H1 (cell line): ENCODE results near the gene GFRA4. TPM values are rescaled to one million over a fixed set of nuclear protein-coding genes. Genes with fewer than 3 reads are reported as not detected.

ENCODE experiments used
- CTCF ChIA-PET: fragments of 300-600 bp; sonication (Branson Sonifier 250); formaldehyde crosslinking; loops from one replicate; lab custom pipeline; 2021; ENCODE audit not compliant: partially characterized antibody; lab: Charles Lee
- POLR2A ChIA-PET: fragments of 300-600 bp; sonication (Branson Sonifier 250); formaldehyde crosslinking; loops from one replicate; lab custom pipeline; 2021; ENCODE audit warnings: inconsistent platforms; ENCODE audit not compliant: partially characterized antibody; lab: Charles Lee
- DNase-seq, 2 experiments: peaks; one replicate each; pipeline versions ENCODE4 v3.0.0 to v3.0.0-alpha.2; 2010 to 2022; ENCODE audit warnings: low spot score in 2 of 2, low read depth in 1 of 2, mixed read lengths in 1 of 2
- FAIRE-seq: peaks from 2 replicates; lab custom pipeline; 2011; peaks lifted over from hg19 to GRCh38; lab: Jason Lieb, UNC
- H2AFZ ChIP-seq: 2 replicates; pipeline ENCODE4 v1.8.1; 2012; ENCODE audit warnings: low read length, inconsistent platforms
- H2AK5ac ChIP-seq: 2 replicates; pipeline ENCODE4 v1.6.1; 2013; ENCODE audit warnings: low read depth, low read length
- H2BK120ac ChIP-seq: replicated peaks from 2 replicates; pipeline ENCODE3; 2013; ENCODE audit warnings: low read depth, low read length, inconsistent platforms
- H2BK12ac ChIP-seq: 2 replicates; pipeline ENCODE4 v1.6.1; 2013; ENCODE audit warnings: low read depth, low read length
- H2BK15ac ChIP-seq: 2 replicates; pipeline ENCODE4 v1.6.1; 2013; ENCODE audit warnings: low read length
- H2BK20ac ChIP-seq: 2 replicates; pipeline ENCODE4 v1.6.1; 2013; ENCODE audit warnings: low read length
- H2BK5ac ChIP-seq: 2 replicates; pipeline ENCODE4 v1.6.1; 2013; ENCODE audit warnings: low read depth, low read length
- H3K14ac ChIP-seq: 2 replicates; pipeline ENCODE4 v1.6.1; 2013; ENCODE audit warnings: inconsistent platforms; ENCODE audit not compliant: insufficient read length
- H3K18ac ChIP-seq: 2 replicates; pipeline ENCODE4 v1.6.1; 2013; ENCODE audit warnings: low read length; ENCODE audit errors: extremely low read depth
- H3K23ac ChIP-seq: 2 replicates; pipeline ENCODE4 v1.6.1; 2013; ENCODE audit warnings: inconsistent platforms; ENCODE audit not compliant: insufficient read length
- H3K23me2 ChIP-seq: 2 replicates; pipeline ENCODE4 v1.6.1; 2013; ENCODE audit warnings: low read depth, low read length
- H3K27ac ChIP-seq: 2 replicates; pipeline ENCODE4 v1.6.1; 2011; ENCODE audit warnings: low read depth, low read length, inconsistent platforms
- H3K27me3 ChIP-seq, 4 experiments: replicated peaks in 1 of 4; 1 replicate in 1 of 4; 2 replicates in 3 of 4; pipeline versions ENCODE4 v1.6.1 to v1.8.1; 2011 to 2013; ENCODE audit warnings: low read length in 3 of 4, mild to moderate bottlenecking in 3 of 4, inconsistent platforms in 2 of 4, mixed read lengths in 2 of 4, moderate library complexity in 1 of 4; ENCODE audit not compliant: control insufficient read depth in 3 of 4, insufficient read depth in 3 of 4; ENCODE audit errors: extremely low read depth in 1 of 4
- H3K36me3 ChIP-seq, 4 experiments: 2 replicates each; pipeline versions ENCODE4 v1.6.1 to v1.8.1; 2011 to 2013; ENCODE audit warnings: mild to moderate bottlenecking in 4 of 4, low read length in 3 of 4, moderate library complexity in 2 of 4, control low read depth in 1 of 4, inconsistent platforms in 1 of 4; ENCODE audit not compliant: insufficient read depth in 4 of 4, control insufficient read depth in 2 of 4
- H3K4ac ChIP-seq: replicated peaks from 2 replicates; pipeline ENCODE3; 2013; ENCODE audit warnings: low read length, low read depth, mixed read lengths, inconsistent platforms; ENCODE audit not compliant: insufficient read length
- H3K4me1 ChIP-seq, 4 experiments: replicated peaks in 1 of 4; 1 replicate in 1 of 4; 2 replicates in 3 of 4; pipeline versions ENCODE4 v1.6.1 to v1.8.1; 2011 to 2013; ENCODE audit warnings: low read length in 3 of 4, inconsistent platforms in 2 of 4, mixed read lengths in 1 of 4; ENCODE audit not compliant: insufficient read depth in 4 of 4, control insufficient read depth in 3 of 4
- H3K4me2 ChIP-seq, 2 experiments: 2 replicates each; pipeline versions ENCODE4 v1.6.1 to v1.8.1; 2011 to 2013; ENCODE audit warnings: low read depth in 2 of 2, low read length in 2 of 2, control low read depth in 1 of 2, inconsistent platforms in 1 of 2, mild to moderate bottlenecking in 1 of 2; ENCODE audit not compliant: insufficient read depth in 1 of 2
- H3K4me3 ChIP-seq, 4 experiments: fragments of 200-600, 300-600 bp in 1 of 4; sonication (generic), shearing (Covaris generic), sonication (Bioruptor Twin) in 1 of 4; 2 replicates each; pipeline versions ENCODE4 v1.5.1 to v1.8.1; 2011 to 2016; ENCODE audit warnings: low read length in 4 of 4, low read depth in 3 of 4, control low read depth in 2 of 4, inconsistent platforms in 2 of 4, mild to moderate bottlenecking in 2 of 4, mixed read lengths in 1 of 4, moderate library complexity in 1 of 4; ENCODE audit not compliant: insufficient read depth in 2 of 4; ENCODE audit errors: extremely low read depth in 1 of 4
- H3K56ac ChIP-seq: replicated peaks from 2 replicates; pipeline ENCODE3; 2013; ENCODE audit warnings: low read depth, mild to moderate bottlenecking, mixed read lengths, low read length, inconsistent platforms; ENCODE audit not compliant: insufficient read length
- H3K79me1 ChIP-seq: 2 replicates; pipeline ENCODE4 v1.6.1; 2013; ENCODE audit warnings: low read depth, low read length, control low read depth
- H3K79me2 ChIP-seq, 2 experiments: 2 replicates each; pipeline versions ENCODE4 v1.6.1 to v1.8.1; 2012 to 2013; ENCODE audit warnings: low read length in 2 of 2, mild to moderate bottlenecking in 2 of 2, inconsistent platforms in 1 of 2; ENCODE audit not compliant: insufficient read depth in 2 of 2, control insufficient read depth in 1 of 2
- H3K9ac ChIP-seq, 4 experiments: replicated peaks in 1 of 4; 1 replicate in 1 of 4; 2 replicates in 3 of 4; pipeline versions ENCODE4 v1.6.1 to v1.8.1; 2011 to 2013; ENCODE audit warnings: low read depth in 3 of 4, low read length in 3 of 4, control low read depth in 2 of 4, mild to moderate bottlenecking in 2 of 4, moderate library complexity in 2 of 4, inconsistent platforms in 1 of 4; ENCODE audit errors: extremely low read depth in 1 of 4
- H3K9me3 ChIP-seq, 2 experiments: 2 replicates each; pipeline versions ENCODE4 v1.6.1 to v1.8.1; 2012 to 2013; ENCODE audit warnings: mild to moderate bottlenecking in 2 of 2, moderate library complexity in 2 of 2, control low read depth in 1 of 2, inconsistent platforms in 1 of 2, low read depth in 1 of 2, low read length in 1 of 2, mixed read lengths in 1 of 2; ENCODE audit not compliant: insufficient read depth in 2 of 2
- H4K20me1 ChIP-seq, 2 experiments: replicated peaks in 1 of 2; 2 replicates each; pipeline versions ENCODE3 to v1.8.1; 2011 to 2013; ENCODE audit warnings: inconsistent platforms in 2 of 2, low read length in 2 of 2, mild to moderate bottlenecking in 1 of 2; ENCODE audit not compliant: insufficient read depth in 2 of 2, control insufficient read depth in 1 of 2
- H4K5ac ChIP-seq: 2 replicates; pipeline ENCODE4 v1.6.1; 2013; ENCODE audit warnings: low read length, low read depth, mixed read lengths, inconsistent platforms; ENCODE audit not compliant: insufficient read length
- H4K8ac ChIP-seq: 2 replicates; pipeline ENCODE4 v1.8.0; 2013; ENCODE audit warnings: mild to moderate bottlenecking, moderate library complexity, low read length, inconsistent platforms; ENCODE audit not compliant: insufficient read depth; ENCODE audit errors: extremely low read depth
- H4K91ac ChIP-seq: replicated peaks from 2 replicates; pipeline ENCODE3; 2013; ENCODE audit warnings: low read length, mixed read lengths, inconsistent platforms; ENCODE audit not compliant: insufficient read length
- ATF3 ChIP-seq: IDR thresholded peaks from 2 replicates; pipeline ENCODE4 v1.6.1; 2011; ENCODE audit warnings: low read depth, mild to moderate bottlenecking, low read length; ENCODE audit not compliant: insufficient read depth
- CBX8 ChIP-seq: fragments of 300-800, 300-1000 bp; sonication (generic); IDR thresholded peaks from 2 replicates; pipeline ENCODE4 v1.7.1; 2016; ENCODE audit warnings: low read depth, low read length, borderline replicate concordance
- CREB1 ChIP-seq: IDR thresholded peaks from 2 replicates; pipeline ENCODE4 v1.6.1; 2012; ENCODE audit warnings: inconsistent platforms
- E2F6 ChIP-seq: IDR thresholded peaks from 2 replicates; pipeline ENCODE4 v1.6.1; 2012; ENCODE audit warnings: inconsistent platforms
- JUN ChIP-seq: IDR thresholded peaks from 2 replicates; pipeline ENCODE4 v1.6.1; 2011; ENCODE audit warnings: low read depth, mild to moderate bottlenecking, improper control_type of control experiment, low read length
- JUND ChIP-seq: IDR thresholded peaks from 2 replicates; pipeline ENCODE4 v1.6.1; 2011; ENCODE audit warnings: mild to moderate bottlenecking, improper control_type of control experiment, low read length
- NRF1 ChIP-seq: IDR thresholded peaks from 2 replicates; pipeline ENCODE4 v1.6.1; 2011; ENCODE audit warnings: mild to moderate bottlenecking, low read depth, low read length, improper control_type of control experiment
- POLR2A ChIP-seq, 2 experiments: IDR thresholded peaks; 1 replicate in 1 of 2; 2 replicates in 1 of 2; pipeline ENCODE4 v1.6.1; 2011; ENCODE audit warnings: low read depth in 2 of 2, low read length in 2 of 2, mild to moderate bottlenecking in 2 of 2; ENCODE audit errors: control extremely low read depth in 1 of 2
- RBBP5 ChIP-seq: IDR thresholded peaks from 2 replicates; pipeline ENCODE4 v1.7.1; 2012; ENCODE audit warnings: low read depth, mild to moderate bottlenecking, inconsistent platforms, low read length, moderate library complexity, borderline replicate concordance
- RXRA ChIP-seq: IDR thresholded peaks from 2 replicates; pipeline ENCODE4 v1.6.1; 2011; ENCODE audit warnings: low read depth, mild to moderate bottlenecking, low read length, moderate library complexity; ENCODE audit not compliant: insufficient read depth
- SAP30 ChIP-seq: fragments of 300-600 bp; sonication (generic); IDR thresholded peaks from 2 replicates; pipeline ENCODE4 v1.7.1; 2012; ENCODE audit warnings: low read length, moderate library complexity, mild to moderate bottlenecking, inconsistent platforms; ENCODE audit not compliant: insufficient read depth, insufficient replicate concordance
- SIN3A ChIP-seq, 2 experiments: IDR thresholded peaks in 1 of 2; conservative IDR thresholded peaks in 1 of 2; 2 replicates each; pipeline ENCODE4 v1.6.1; 2011 to 2012; ENCODE audit warnings: low read length in 2 of 2, improper control_type of control experiment in 1 of 2, low read depth in 1 of 2, mild to moderate bottlenecking in 1 of 2
- SP2 ChIP-seq: IDR thresholded peaks from 2 replicates; pipeline ENCODE4 v1.6.1; 2012; ENCODE audit warnings: mild to moderate bottlenecking, low read length, inconsistent platforms
- WGBS, 2 experiments: shearing (Covaris generic) in 1 of 2; methylation state at CpG; one replicate each; pipeline versions ENCODE4 v1.1.6 to v1.1.7; 2013 to 2015; ENCODE audit warnings: low lambda C conversion rate in 2 of 2, mixed read lengths in 2 of 2, inconsistent platforms in 1 of 2, low coverage in 1 of 2, missing lambda C conversion rate in 1 of 2; ENCODE audit not compliant: insufficient replicate concordance in 2 of 2, insufficient coverage in 1 of 2, insufficient read length in 1 of 2; ENCODE audit errors: extremely low coverage in 1 of 2, missing lambda C conversion rate in 1 of 2; 5-methylcytosine and 5-hydroxymethylcytosine counted together
- polyA plus RNA-seq, 7 experiments: library from polyadenylated mRNA; depleted of rRNA in 3 of 7; stranded (reverse) in 5 of 7; unstranded in 2 of 7; fragments of >200 nt in 5 of 7; fragments of 200-250 nt in 2 of 7; gene quantifications; 1 replicate in 5 of 7; 2 replicates in 1 of 7; 4 replicates in 1 of 7; pipeline versions ENCODE4 v1.2.1 to v1.2.3, GENCODE V29; 2011 to 2013; ENCODE audit warnings: missing spikeins in 2 of 7, mixed read lengths in 2 of 7
- total RNA-seq: library from RNA; stranded (reverse); fragmentation: NEBNext Ultra II Directional; extraction: Animal tissue kit (Norgen Biotek cat#: 25700); gene quantifications from 2 replicates; pipeline ENCODE4 v1.2.1, GENCODE V29; 2021

GFRA4 gene
- total and polyA plus RNA-seq, 2 of the 8 experiments (the other 6 are each of a cell fraction or from before 2014, with no cell fraction given) = 0.05 TPM; not detected in 1

GRCh38 chr20:3646067-3646440 lies 17.1 kb downstream of the GFRA4 start:
- no peak overlapping the region for H4K8ac ChIP-seq
- no peak overlapping the region for H3K4me2 ChIP-seq
- no peak overlapping the region for H3K18ac ChIP-seq
- H3K9me3 ChIP-seq = no peaks in the 10 kb centered on the region
- H3K36me3 ChIP-seq = no peaks in the 10 kb centered on the region
- ChIA-PET POLR2A (no interaction called here), CTCF (interaction anchor here (0.7 kb wide), 1 partner anchor 36 kb away, joined by 5 read pairs; the partner anchor contains the start of gene ADAM33)
- 74% methylated on average over 5 of the region's 5 CpGs; no CpG with 5 or more reads in 1 of the 2 experiments for WGBS, 2 experiments
- no peak overlapping the region for H3K4me3 ChIP-seq
- no peaks in the 10 kb centered on the region; a peak in 2 of 7 replicates for H3K27me3 ChIP-seq
- no peak overlapping the region for H2AK5ac ChIP-seq
- TF ChIP-seq RBBP5 = no peak
- no peak for TF ChIP-seq E2F6
- no peak for TF ChIP-seq JUND
- no peak for TF ChIP-seq CBX8
- no peak for TF ChIP-seq CREB1
- TF ChIP-seq POLR2A (IDR thresholded peaks at IDR 0.05; ENCODE audit: control extremely low read depth in 1 of 2, low read depth in 2 of 2, low read length in 2 of 2) = no peak
- no peak for TF ChIP-seq SIN3A (conservative IDR thresholded peaks at IDR 0.05 in 1 of 2, IDR thresholded peaks at IDR 0.05 in 1 of 2; ENCODE audit: low read depth in 1 of 2, low read length in 2 of 2)
- TF ChIP-seq SAP30 = no peak
- no peak for TF ChIP-seq JUN
- no peak for TF ChIP-seq RXRA
- no peak for TF ChIP-seq ATF3
- TF ChIP-seq SP2 = no peak
- no peak for TF ChIP-seq NRF1
- H2BK5ac ChIP-seq = no peak overlapping the region
- FAIRE-seq (no peak), DNase-seq (peak in 1 of 2 experiments; percentile 17)
- H3K79me1 ChIP-seq = no peaks in the 10 kb centered on the region
- no peaks in the 10 kb centered on the region for H4K20me1 ChIP-seq
- H3K4me1 ChIP-seq = no peaks in the 10 kb centered on the region
- H2BK120ac ChIP-seq = no peak overlapping the region
- H3K23ac ChIP-seq = no peak overlapping the region
- no peaks in the 10 kb centered on the region for H3K79me2 ChIP-seq
- H2BK15ac ChIP-seq = no peak overlapping the region
- H3K14ac ChIP-seq = no peak overlapping the region
- H4K91ac ChIP-seq = no peak overlapping the region
- no peak overlapping the region for H3K27ac ChIP-seq
- H3K9ac ChIP-seq = no peak overlapping the region
- H2BK20ac ChIP-seq = no peak overlapping the region
- no peak overlapping the region for H2BK12ac ChIP-seq
- H4K5ac ChIP-seq = no peak overlapping the region
- no peak overlapping the region for H3K4ac ChIP-seq
- H3K23me2 ChIP-seq = no peaks in the 10 kb centered on the region
- no peak overlapping the region for H3K56ac ChIP-seq
- no peak overlapping the region for H2AFZ ChIP-seq
